H1 (cell line): ENCODE data around the gene RAD9B. TPM values are rescaled to one million over a fixed set of nuclear protein-coding genes. Genes with fewer than 3 reads are reported as not detected.

ENCODE experiments used
- CTCF ChIA-PET: fragments of 300-600 bp; sonication (Branson Sonifier 250); formaldehyde crosslinking; loops from one replicate; lab custom pipeline; 2021; ENCODE audit not compliant: partially characterized antibody; lab: Charles Lee
- POLR2A ChIA-PET: fragments of 300-600 bp; sonication (Branson Sonifier 250); formaldehyde crosslinking; loops from one replicate; lab custom pipeline; 2021; ENCODE audit warnings: inconsistent platforms; ENCODE audit not compliant: partially characterized antibody; lab: Charles Lee
- DNase-seq, 2 experiments: peaks; one replicate each; pipeline versions ENCODE4 v3.0.0 to v3.0.0-alpha.2; 2010 to 2022; ENCODE audit warnings: low spot score in 2 of 2, low read depth in 1 of 2, mixed read lengths in 1 of 2
- FAIRE-seq: peaks from 2 replicates; lab custom pipeline; 2011; peaks lifted over from hg19 to GRCh38; lab: Jason Lieb, UNC
- H2AFZ ChIP-seq: 2 replicates; pipeline ENCODE4 v1.8.1; 2012; ENCODE audit warnings: low read length, inconsistent platforms
- H2AK5ac ChIP-seq: 2 replicates; pipeline ENCODE4 v1.6.1; 2013; ENCODE audit warnings: low read depth, low read length
- H2BK120ac ChIP-seq: replicated peaks from 2 replicates; pipeline ENCODE3; 2013; ENCODE audit warnings: low read depth, low read length, inconsistent platforms
- H2BK12ac ChIP-seq: 2 replicates; pipeline ENCODE4 v1.6.1; 2013; ENCODE audit warnings: low read depth, low read length
- H2BK15ac ChIP-seq: 2 replicates; pipeline ENCODE4 v1.6.1; 2013; ENCODE audit warnings: low read length
- H2BK20ac ChIP-seq: 2 replicates; pipeline ENCODE4 v1.6.1; 2013; ENCODE audit warnings: low read length
- H2BK5ac ChIP-seq: 2 replicates; pipeline ENCODE4 v1.6.1; 2013; ENCODE audit warnings: low read depth, low read length
- H3K14ac ChIP-seq: 2 replicates; pipeline ENCODE4 v1.6.1; 2013; ENCODE audit warnings: inconsistent platforms; ENCODE audit not compliant: insufficient read length
- H3K18ac ChIP-seq: 2 replicates; pipeline ENCODE4 v1.6.1; 2013; ENCODE audit warnings: low read length; ENCODE audit errors: extremely low read depth
- H3K23ac ChIP-seq: 2 replicates; pipeline ENCODE4 v1.6.1; 2013; ENCODE audit warnings: inconsistent platforms; ENCODE audit not compliant: insufficient read length
- H3K23me2 ChIP-seq: 2 replicates; pipeline ENCODE4 v1.6.1; 2013; ENCODE audit warnings: low read depth, low read length
- H3K27ac ChIP-seq: 2 replicates; pipeline ENCODE4 v1.6.1; 2011; ENCODE audit warnings: low read depth, low read length, inconsistent platforms
- H3K27me3 ChIP-seq, 4 experiments: replicated peaks in 1 of 4; 1 replicate in 1 of 4; 2 replicates in 3 of 4; pipeline versions ENCODE4 v1.6.1 to v1.8.1; 2011 to 2013; ENCODE audit warnings: low read length in 3 of 4, mild to moderate bottlenecking in 3 of 4, inconsistent platforms in 2 of 4, mixed read lengths in 2 of 4, moderate library complexity in 1 of 4; ENCODE audit not compliant: control insufficient read depth in 3 of 4, insufficient read depth in 3 of 4; ENCODE audit errors: extremely low read depth in 1 of 4
- H3K36me3 ChIP-seq, 4 experiments: 2 replicates each; pipeline versions ENCODE4 v1.6.1 to v1.8.1; 2011 to 2013; ENCODE audit warnings: mild to moderate bottlenecking in 4 of 4, low read length in 3 of 4, moderate library complexity in 2 of 4, control low read depth in 1 of 4, inconsistent platforms in 1 of 4; ENCODE audit not compliant: insufficient read depth in 4 of 4, control insufficient read depth in 2 of 4
- H3K4ac ChIP-seq: replicated peaks from 2 replicates; pipeline ENCODE3; 2013; ENCODE audit warnings: low read length, low read depth, mixed read lengths, inconsistent platforms; ENCODE audit not compliant: insufficient read length
- H3K4me1 ChIP-seq, 4 experiments: replicated peaks in 1 of 4; 1 replicate in 1 of 4; 2 replicates in 3 of 4; pipeline versions ENCODE4 v1.6.1 to v1.8.1; 2011 to 2013; ENCODE audit warnings: low read length in 3 of 4, inconsistent platforms in 2 of 4, mixed read lengths in 1 of 4; ENCODE audit not compliant: insufficient read depth in 4 of 4, control insufficient read depth in 3 of 4
- H3K4me2 ChIP-seq, 2 experiments: 2 replicates each; pipeline versions ENCODE4 v1.6.1 to v1.8.1; 2011 to 2013; ENCODE audit warnings: low read depth in 2 of 2, low read length in 2 of 2, control low read depth in 1 of 2, inconsistent platforms in 1 of 2, mild to moderate bottlenecking in 1 of 2; ENCODE audit not compliant: insufficient read depth in 1 of 2
- H3K4me3 ChIP-seq, 4 experiments: fragments of 200-600, 300-600 bp in 1 of 4; sonication (generic), shearing (Covaris generic), sonication (Bioruptor Twin) in 1 of 4; 2 replicates each; pipeline versions ENCODE4 v1.5.1 to v1.8.1; 2011 to 2016; ENCODE audit warnings: low read length in 4 of 4, low read depth in 3 of 4, control low read depth in 2 of 4, inconsistent platforms in 2 of 4, mild to moderate bottlenecking in 2 of 4, mixed read lengths in 1 of 4, moderate library complexity in 1 of 4; ENCODE audit not compliant: insufficient read depth in 2 of 4; ENCODE audit errors: extremely low read depth in 1 of 4
- H3K56ac ChIP-seq: replicated peaks from 2 replicates; pipeline ENCODE3; 2013; ENCODE audit warnings: low read depth, mild to moderate bottlenecking, mixed read lengths, low read length, inconsistent platforms; ENCODE audit not compliant: insufficient read length
- H3K79me1 ChIP-seq: 2 replicates; pipeline ENCODE4 v1.6.1; 2013; ENCODE audit warnings: low read depth, low read length, control low read depth
- H3K79me2 ChIP-seq, 2 experiments: 2 replicates each; pipeline versions ENCODE4 v1.6.1 to v1.8.1; 2012 to 2013; ENCODE audit warnings: low read length in 2 of 2, mild to moderate bottlenecking in 2 of 2, inconsistent platforms in 1 of 2; ENCODE audit not compliant: insufficient read depth in 2 of 2, control insufficient read depth in 1 of 2
- H3K9ac ChIP-seq, 4 experiments: replicated peaks in 1 of 4; 1 replicate in 1 of 4; 2 replicates in 3 of 4; pipeline versions ENCODE4 v1.6.1 to v1.8.1; 2011 to 2013; ENCODE audit warnings: low read depth in 3 of 4, low read length in 3 of 4, control low read depth in 2 of 4, mild to moderate bottlenecking in 2 of 4, moderate library complexity in 2 of 4, inconsistent platforms in 1 of 4; ENCODE audit errors: extremely low read depth in 1 of 4
- H3K9me3 ChIP-seq, 2 experiments: 2 replicates each; pipeline versions ENCODE4 v1.6.1 to v1.8.1; 2012 to 2013; ENCODE audit warnings: mild to moderate bottlenecking in 2 of 2, moderate library complexity in 2 of 2, control low read depth in 1 of 2, inconsistent platforms in 1 of 2, low read depth in 1 of 2, low read length in 1 of 2, mixed read lengths in 1 of 2; ENCODE audit not compliant: insufficient read depth in 2 of 2
- H4K20me1 ChIP-seq, 2 experiments: replicated peaks in 1 of 2; 2 replicates each; pipeline versions ENCODE3 to v1.8.1; 2011 to 2013; ENCODE audit warnings: inconsistent platforms in 2 of 2, low read length in 2 of 2, mild to moderate bottlenecking in 1 of 2; ENCODE audit not compliant: insufficient read depth in 2 of 2, control insufficient read depth in 1 of 2
- H4K5ac ChIP-seq: 2 replicates; pipeline ENCODE4 v1.6.1; 2013; ENCODE audit warnings: low read length, low read depth, mixed read lengths, inconsistent platforms; ENCODE audit not compliant: insufficient read length
- H4K8ac ChIP-seq: 2 replicates; pipeline ENCODE4 v1.8.0; 2013; ENCODE audit warnings: mild to moderate bottlenecking, moderate library complexity, low read length, inconsistent platforms; ENCODE audit not compliant: insufficient read depth; ENCODE audit errors: extremely low read depth
- H4K91ac ChIP-seq: replicated peaks from 2 replicates; pipeline ENCODE3; 2013; ENCODE audit warnings: low read length, mixed read lengths, inconsistent platforms; ENCODE audit not compliant: insufficient read length
- ASH2L ChIP-seq: fragments of 200-600, 300-600 bp; sonication (generic); IDR thresholded peaks from one replicate; pipeline ENCODE4 v1.7.1; 2017; ENCODE audit warnings: low read length
- BACH1 ChIP-seq: IDR thresholded peaks from 2 replicates; pipeline ENCODE4 v1.6.1; 2012; ENCODE audit warnings: low read length, improper control_type of control experiment
- HDAC6 ChIP-seq: IDR thresholded peaks from one replicate; pipeline ENCODE4 v1.7.1; 2012; ENCODE audit warnings: low read depth, mild to moderate bottlenecking, inconsistent platforms, low read length, moderate library complexity
- KDM1A ChIP-seq: fragments of 200-600, 300-600 bp; sonication (generic); IDR thresholded peaks from 2 replicates; pipeline ENCODE4 v1.7.1; 2016; ENCODE audit warnings: mild to moderate bottlenecking, low read length, borderline replicate concordance
- NANOG ChIP-seq: IDR thresholded peaks from 2 replicates; pipeline ENCODE4 v1.6.1; 2011; ENCODE audit warnings: low read length, low read depth, mild to moderate bottlenecking, inconsistent platforms; ENCODE audit not compliant: insufficient read depth, poor library complexity, severe bottlenecking
- POU5F1 ChIP-seq: IDR thresholded peaks from 2 replicates; pipeline ENCODE4 v1.6.1; 2011; ENCODE audit warnings: low read depth, mild to moderate bottlenecking, low read length, moderate library complexity
- RXRA ChIP-seq: IDR thresholded peaks from 2 replicates; pipeline ENCODE4 v1.6.1; 2011; ENCODE audit warnings: low read depth, mild to moderate bottlenecking, low read length, moderate library complexity; ENCODE audit not compliant: insufficient read depth
- SIRT6 ChIP-seq: IDR thresholded peaks from one replicate; pipeline ENCODE4 v1.7.1; 2012; ENCODE audit warnings: low read length, inconsistent platforms
- SP4 ChIP-seq: IDR thresholded peaks from 2 replicates; pipeline ENCODE4 v1.6.1; 2012; ENCODE audit warnings: low read length, inconsistent platforms
- SUZ12 ChIP-seq: fragments of 200-600 bp; sonication (generic); IDR thresholded peaks from 2 replicates; pipeline ENCODE4 v1.6.1; 2012; ENCODE audit warnings: mild to moderate bottlenecking, inconsistent platforms, low read length, moderate library complexity, mixed read lengths
- WGBS, 2 experiments: shearing (Covaris generic) in 1 of 2; methylation state at CpG; one replicate each; pipeline versions ENCODE4 v1.1.6 to v1.1.7; 2013 to 2015; ENCODE audit warnings: low lambda C conversion rate in 2 of 2, mixed read lengths in 2 of 2, inconsistent platforms in 1 of 2, low coverage in 1 of 2, missing lambda C conversion rate in 1 of 2; ENCODE audit not compliant: insufficient replicate concordance in 2 of 2, insufficient coverage in 1 of 2, insufficient read length in 1 of 2; ENCODE audit errors: extremely low coverage in 1 of 2, missing lambda C conversion rate in 1 of 2; 5-methylcytosine and 5-hydroxymethylcytosine counted together
- polyA plus RNA-seq, 7 experiments: library from polyadenylated mRNA; depleted of rRNA in 3 of 7; stranded (reverse) in 5 of 7; unstranded in 2 of 7; fragments of >200 nt in 5 of 7; fragments of 200-250 nt in 2 of 7; gene quantifications; 1 replicate in 5 of 7; 2 replicates in 1 of 7; 4 replicates in 1 of 7; pipeline versions ENCODE4 v1.2.1 to v1.2.3, GENCODE V29; 2011 to 2013; ENCODE audit warnings: missing spikeins in 2 of 7, mixed read lengths in 2 of 7
- total RNA-seq: library from RNA; stranded (reverse); fragmentation: NEBNext Ultra II Directional; extraction: Animal tissue kit (Norgen Biotek cat#: 25700); gene quantifications from 2 replicates; pipeline ENCODE4 v1.2.1, GENCODE V29; 2021
- TF ChIP-seq, protein P1 (sequence below): IDR thresholded peaks from 2 replicates; pipeline ENCODE4 v1.6.1; 2012; ENCODE audit warnings: low read length, inconsistent platforms

Gene RAD9B
- total and polyA plus RNA-seq, 2 of the 8 experiments (the other 6 are each of a cell fraction or from before 2014, with no cell fraction given) = 0.06 TPM; not detected in 1

DNA sequence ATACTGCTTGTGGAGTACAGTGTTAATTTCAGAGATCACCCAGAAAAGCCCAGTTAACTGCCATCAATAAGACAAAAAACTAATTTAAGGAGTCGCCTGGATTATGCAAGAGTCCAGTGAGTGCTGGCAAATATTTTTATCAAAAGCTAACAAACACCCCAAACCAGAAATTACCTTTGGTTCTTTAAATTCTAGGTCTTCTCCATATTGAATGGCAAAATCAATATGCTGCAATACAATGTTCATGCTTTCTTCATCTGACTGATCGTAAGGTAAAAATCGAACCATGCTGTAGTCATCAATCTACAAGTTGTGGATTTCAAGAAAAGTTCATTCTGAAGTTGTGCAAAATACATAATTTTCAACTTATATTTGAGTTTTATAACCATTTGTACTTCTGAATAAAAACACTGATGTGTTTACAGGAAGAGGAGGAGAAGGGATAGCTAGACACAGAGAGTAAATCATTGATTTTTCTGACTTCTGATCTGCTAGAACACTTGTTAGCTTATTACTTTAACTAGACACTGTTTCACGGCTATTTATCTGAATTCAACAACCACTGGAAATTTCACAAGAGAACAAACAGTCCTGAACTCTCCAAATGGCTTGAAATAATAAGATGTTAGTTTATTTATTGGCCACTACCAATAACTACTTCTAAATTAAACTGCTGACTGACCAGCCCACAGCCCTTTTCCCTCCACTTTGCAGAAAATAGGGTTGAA, 48.4 kb upstream of the RAD9B start:
- peaks cover 0 to under 1% of the 10 kb centered on the region in 2 experiments for H4K20me1 ChIP-seq
- no peak overlapping the region for H2BK12ac ChIP-seq
- DNase-seq (no peak), FAIRE-seq (no peak)
- no peak overlapping the region for H4K5ac ChIP-seq
- H3K23ac ChIP-seq = no peak overlapping the region
- POLR2A ChIA-PET = interaction anchor here (0.5 to 7.2 kb wide), 5 partner anchors 9 to 75 kb away, joined by 3 to 57 read pairs (median 3); partner anchors contain the start of genes FAM216A and GPN3
- no peak overlapping the region for H4K91ac ChIP-seq
- H3K4ac ChIP-seq = no peak overlapping the region
- H3K4me3 ChIP-seq = no peak overlapping the region
- CTCF ChIA-PET = interaction anchor here (0.9 to 7.9 kb wide), 3 partner anchors 12 to 147 kb away, joined by 3 to 69 read pairs (median 67); partner anchors contain the start of genes FAM216A and GPN3
- no peak overlapping the region for H2BK20ac ChIP-seq
- 95% methylated on average over 4 of the region's 4 CpGs; no CpG with 5 or more reads in 1 of the 2 experiments for WGBS, 2 experiments
- H3K56ac ChIP-seq = no peak overlapping the region
- no peak overlapping the region for H2BK120ac ChIP-seq
- no peak overlapping the region for H3K14ac ChIP-seq
- peaks cover 0 to 3% (median 0%) of the 10 kb centered on the region in 4 experiments; a peak in 1 of 7 replicates for H3K4me1 ChIP-seq
- no peak overlapping the region for H3K18ac ChIP-seq
- no peak overlapping the region for H2BK5ac ChIP-seq
- H3K4me2 ChIP-seq = no peak overlapping the region
- no peak overlapping the region for H2BK15ac ChIP-seq
- no peaks in the 10 kb centered on the region for H3K23me2 ChIP-seq
- peaks cover 0 to 49% (median 19%) of the 10 kb centered on the region in 4 experiments; a peak in 5 of 8 replicates for H3K36me3 ChIP-seq
- no peak overlapping the region for H2AK5ac ChIP-seq
- H3K9me3 ChIP-seq = no peaks in the 10 kb centered on the region
- H3K9ac ChIP-seq = no peak overlapping the region
- H4K8ac ChIP-seq = no peak overlapping the region
- no peak overlapping the region for H3K27ac ChIP-seq
- H3K79me1 ChIP-seq = no peaks in the 10 kb centered on the region
- peaks cover 0 to 4% of the 10 kb centered on the region in 2 experiments; a peak in 2 of 4 replicates for H3K79me2 ChIP-seq
- H3K27me3 ChIP-seq = no peaks in the 10 kb centered on the region
- H2AFZ ChIP-seq = no peak overlapping the region
- no peak for TF ChIP-seq SIRT6
- no peak for TF ChIP-seq POU5F1
- no peak for TF ChIP-seq SUZ12
- no peak for TF ChIP-seq KDM1A
- TF ChIP-seq HDAC6 = no peak
- TF ChIP-seq, protein P1, sequence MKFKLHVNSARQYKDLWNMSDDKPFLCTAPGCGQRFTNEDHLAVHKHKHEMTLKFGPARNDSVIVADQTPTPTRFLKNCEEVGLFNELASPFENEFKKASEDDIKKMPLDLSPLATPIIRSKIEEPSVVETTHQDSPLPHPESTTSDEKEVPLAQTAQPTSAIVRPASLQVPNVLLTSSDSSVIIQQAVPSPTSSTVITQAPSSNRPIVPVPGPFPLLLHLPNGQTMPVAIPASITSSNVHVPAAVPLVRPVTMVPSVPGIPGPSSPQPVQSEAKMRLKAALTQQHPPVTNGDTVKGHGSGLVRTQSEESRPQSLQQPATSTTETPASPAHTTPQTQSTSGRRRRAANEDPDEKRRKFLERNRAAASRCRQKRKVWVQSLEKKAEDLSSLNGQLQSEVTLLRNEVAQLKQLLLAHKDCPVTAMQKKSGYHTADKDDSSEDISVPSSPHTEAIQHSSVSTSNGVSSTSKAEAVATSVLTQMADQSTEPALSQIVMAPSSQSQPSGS = no peak
- no peak for TF ChIP-seq ASH2L
- no peak for TF ChIP-seq RXRA
- TF ChIP-seq SP4 = no peak
- TF ChIP-seq BACH1 = no peak
- no peak for TF ChIP-seq NANOG
